ENCODE data around the gene OXNAD1. TPM values are rescaled to one million over a fixed set of nuclear protein-coding genes. Genes with fewer than 3 reads are reported as not detected.

The OXNAD1 gene
- total and polyA plus RNA-seq, 2 of the 13 experiments (the other 11 are each of a cell fraction or from before 2014, with no cell fraction given), result 9.9 to 18.8 TPM

- no peak for TF ChIP-seq SIX1 (CRISPR knock-in tag; IDR thresholded peaks at IDR 0.05; ENCODE audit: borderline replicate concordance)
- TF ChIP-seq BRCA1 (CRISPR knock-in tag; IDR thresholded peaks at IDR 0.05), result no peak
- no peak for TF ChIP-seq ZNF484 (CRISPR knock-in tag; IDR thresholded peaks at IDR 0.05; ENCODE audit: borderline replicate concordance, low read depth)
- TF ChIP-seq, protein P1, sequence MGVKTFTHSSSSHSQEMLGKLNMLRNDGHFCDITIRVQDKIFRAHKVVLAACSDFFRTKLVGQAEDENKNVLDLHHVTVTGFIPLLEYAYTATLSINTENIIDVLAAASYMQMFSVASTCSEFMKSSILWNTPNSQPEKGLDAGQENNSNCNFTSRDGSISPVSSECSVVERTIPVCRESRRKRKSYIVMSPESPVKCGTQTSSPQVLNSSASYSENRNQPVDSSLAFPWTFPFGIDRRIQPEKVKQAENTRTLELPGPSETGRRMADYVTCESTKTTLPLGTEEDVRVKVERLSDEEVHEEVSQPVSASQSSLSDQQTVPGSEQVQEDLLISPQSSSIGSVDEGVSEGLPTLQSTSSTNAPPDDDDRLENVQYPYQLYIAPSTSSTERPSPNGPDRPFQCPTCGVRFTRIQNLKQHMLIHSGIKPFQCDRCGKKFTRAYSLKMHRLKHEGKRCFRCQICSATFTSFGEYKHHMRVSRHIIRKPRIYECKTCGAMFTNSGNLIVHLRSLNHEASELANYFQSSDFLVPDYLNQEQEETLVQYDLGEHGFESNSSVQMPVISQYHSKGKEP (CRISPR knock-in tag; IDR thresholded peaks at IDR 0.05), result no peak
- TF ChIP-seq, protein P2, sequence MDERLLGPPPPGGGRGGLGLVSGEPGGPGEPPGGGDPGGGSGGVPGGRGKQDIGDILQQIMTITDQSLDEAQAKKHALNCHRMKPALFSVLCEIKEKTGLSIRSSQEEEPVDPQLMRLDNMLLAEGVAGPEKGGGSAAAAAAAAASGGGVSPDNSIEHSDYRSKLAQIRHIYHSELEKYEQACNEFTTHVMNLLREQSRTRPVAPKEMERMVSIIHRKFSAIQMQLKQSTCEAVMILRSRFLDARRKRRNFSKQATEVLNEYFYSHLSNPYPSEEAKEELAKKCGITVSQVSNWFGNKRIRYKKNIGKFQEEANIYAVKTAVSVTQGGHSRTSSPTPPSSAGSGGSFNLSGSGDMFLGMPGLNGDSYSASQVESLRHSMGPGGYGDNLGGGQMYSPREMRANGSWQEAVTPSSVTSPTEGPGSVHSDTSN (CRISPR knock-in tag; IDR thresholded peaks at IDR 0.05), result no peak
- no peak for TF ChIP-seq HNRNPUL1 (IDR thresholded peaks at IDR 0.05; ENCODE audit: low read depth, low read length)
- peak; percentile 30; the same call in 1 of the 2 replicates for TF ChIP-seq RXRB (CRISPR knock-in tag; IDR thresholded peaks at IDR 0.05; ENCODE audit: borderline replicate concordance)
- no peak for TF ChIP-seq SMAD1 (CRISPR knock-in tag; IDR thresholded peaks at IDR 0.05; ENCODE audit: borderline replicate concordance, low read depth)
- TF ChIP-seq, protein P3, sequence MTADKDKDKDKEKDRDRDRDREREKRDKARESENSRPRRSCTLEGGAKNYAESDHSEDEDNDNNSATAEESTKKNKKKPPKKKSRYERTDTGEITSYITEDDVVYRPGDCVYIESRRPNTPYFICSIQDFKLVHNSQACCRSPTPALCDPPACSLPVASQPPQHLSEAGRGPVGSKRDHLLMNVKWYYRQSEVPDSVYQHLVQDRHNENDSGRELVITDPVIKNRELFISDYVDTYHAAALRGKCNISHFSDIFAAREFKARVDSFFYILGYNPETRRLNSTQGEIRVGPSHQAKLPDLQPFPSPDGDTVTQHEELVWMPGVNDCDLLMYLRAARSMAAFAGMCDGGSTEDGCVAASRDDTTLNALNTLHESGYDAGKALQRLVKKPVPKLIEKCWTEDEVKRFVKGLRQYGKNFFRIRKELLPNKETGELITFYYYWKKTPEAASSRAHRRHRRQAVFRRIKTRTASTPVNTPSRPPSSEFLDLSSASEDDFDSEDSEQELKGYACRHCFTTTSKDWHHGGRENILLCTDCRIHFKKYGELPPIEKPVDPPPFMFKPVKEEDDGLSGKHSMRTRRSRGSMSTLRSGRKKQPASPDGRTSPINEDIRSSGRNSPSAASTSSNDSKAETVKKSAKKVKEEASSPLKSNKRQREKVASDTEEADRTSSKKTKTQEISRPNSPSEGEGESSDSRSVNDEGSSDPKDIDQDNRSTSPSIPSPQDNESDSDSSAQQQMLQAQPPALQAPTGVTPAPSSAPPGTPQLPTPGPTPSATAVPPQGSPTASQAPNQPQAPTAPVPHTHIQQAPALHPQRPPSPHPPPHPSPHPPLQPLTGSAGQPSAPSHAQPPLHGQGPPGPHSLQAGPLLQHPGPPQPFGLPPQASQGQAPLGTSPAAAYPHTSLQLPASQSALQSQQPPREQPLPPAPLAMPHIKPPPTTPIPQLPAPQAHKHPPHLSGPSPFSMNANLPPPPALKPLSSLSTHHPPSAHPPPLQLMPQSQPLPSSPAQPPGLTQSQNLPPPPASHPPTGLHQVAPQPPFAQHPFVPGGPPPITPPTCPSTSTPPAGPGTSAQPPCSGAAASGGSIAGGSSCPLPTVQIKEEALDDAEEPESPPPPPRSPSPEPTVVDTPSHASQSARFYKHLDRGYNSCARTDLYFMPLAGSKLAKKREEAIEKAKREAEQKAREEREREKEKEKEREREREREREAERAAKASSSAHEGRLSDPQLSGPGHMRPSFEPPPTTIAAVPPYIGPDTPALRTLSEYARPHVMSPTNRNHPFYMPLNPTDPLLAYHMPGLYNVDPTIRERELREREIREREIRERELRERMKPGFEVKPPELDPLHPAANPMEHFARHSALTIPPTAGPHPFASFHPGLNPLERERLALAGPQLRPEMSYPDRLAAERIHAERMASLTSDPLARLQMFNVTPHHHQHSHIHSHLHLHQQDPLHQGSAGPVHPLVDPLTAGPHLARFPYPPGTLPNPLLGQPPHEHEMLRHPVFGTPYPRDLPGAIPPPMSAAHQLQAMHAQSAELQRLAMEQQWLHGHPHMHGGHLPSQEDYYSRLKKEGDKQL (CRISPR knock-in tag; IDR thresholded peaks at IDR 0.05; ENCODE audit: low read depth), result no peak
- no peak for TF ChIP-seq NFAT5 (CRISPR knock-in tag; IDR thresholded peaks at IDR 0.05)
- TF ChIP-seq AHR (CRISPR knock-in tag; IDR thresholded peaks at IDR 0.05), result no peak
- TF ChIP-seq NFIC (IDR thresholded peaks at IDR 0.05; ENCODE audit: low read length), result 0 out of 2 replicates have a peak, but pooled peaks have one; percentile 40
- TF ChIP-seq, protein P4, sequence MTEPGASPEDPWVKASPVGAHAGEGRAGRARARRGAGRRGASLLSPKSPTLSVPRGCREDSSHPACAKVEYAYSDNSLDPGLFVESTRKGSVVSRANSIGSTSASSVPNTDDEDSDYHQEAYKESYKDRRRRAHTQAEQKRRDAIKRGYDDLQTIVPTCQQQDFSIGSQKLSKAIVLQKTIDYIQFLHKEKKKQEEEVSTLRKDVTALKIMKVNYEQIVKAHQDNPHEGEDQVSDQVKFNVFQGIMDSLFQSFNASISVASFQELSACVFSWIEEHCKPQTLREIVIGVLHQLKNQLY (CRISPR knock-in tag; IDR thresholded peaks at IDR 0.05), result peak; percentile 45; the same call in 1 of the 2 replicates
- no peak for TF ChIP-seq CENPT (CRISPR knock-in tag; IDR thresholded peaks at IDR 0.05; ENCODE audit: low read depth)
- TF ChIP-seq RFXAP (CRISPR knock-in tag; IDR thresholded peaks at IDR 0.05; ENCODE audit: borderline replicate concordance), result no peak
Observed at GRCh38 chr3:16252243-16252978, 12.6 kb upstream of the OXNAD1 start (continued).

All from HepG2 (cell line).